ENCODE measurements around the gene COX7A2L.

COX7A2L gene

GRCh38 chr2:42378415-42378814 is 17.4 kb upstream of the COX7A2L start:
- no peak for FAIRE-seq
- TF ChIP-seq POLR2A (IDR thresholded peaks at IDR 0.05; ENCODE audit: low read depth, low read length) = no peak
- DNase-seq (ENCODE audit: insufficient read length, low spot score) = no peak

- TF ChIP-seq POLR2A (IDR thresholded peaks at IDR 0.05; ENCODE audit: low read depth, low read length) = no peak
- no peak for FAIRE-seq
- DNase-seq (ENCODE audit: insufficient read length, low spot score) = no peak
Measured at GRCh38 chr2:42376758-42377157, 15.7 kb upstream of the COX7A2L start.

GRCh38 chr2:42372474-42373200 is 11.6 kb upstream of the COX7A2L start:
- DNase-seq (ENCODE audit: insufficient read length, low spot score) = no peak
- no peak for FAIRE-seq

GRCh38 chr2:42371611-42372473 is 10.8 kb upstream of the COX7A2L start:
- no peak for FAIRE-seq
- no peak for DNase-seq (ENCODE audit: insufficient read length, low spot score)
- no peak for TF ChIP-seq POLR2A (IDR thresholded peaks at IDR 0.05; ENCODE audit: low read depth, low read length)

More at GRCh38 chr2:42372474-42373200, 11.6 kb upstream of the COX7A2L start:
- no peak for TF ChIP-seq POLR2A (IDR thresholded peaks at IDR 0.05; ENCODE audit: low read depth, low read length)

GRCh38 chr2:42369532-42370229 is 8.7 kb upstream of the COX7A2L start:
- FAIRE-seq (no peak), DNase-seq (ENCODE audit: insufficient read length, low spot score) (no peak)
- no peak for TF ChIP-seq POLR2A (IDR thresholded peaks at IDR 0.05; ENCODE audit: low read depth, low read length)

GRCh38 chr2:42368817-42369531 is 8.0 kb upstream of the COX7A2L start:
- FAIRE-seq (no peak), DNase-seq (ENCODE audit: insufficient read length, low spot score) (no peak)
- no peak for TF ChIP-seq POLR2A (IDR thresholded peaks at IDR 0.05; ENCODE audit: low read depth, low read length)

- FAIRE-seq = no peak
- no peak for DNase-seq (ENCODE audit: insufficient read length, low spot score)
- no peak for TF ChIP-seq POLR2A (IDR thresholded peaks at IDR 0.05; ENCODE audit: low read depth, low read length)
Measured at GRCh38 chr2:42367835-42368234, 6.8 kb upstream of the COX7A2L start.

GRCh38 chr2:42366411-42366810 is 5.4 kb upstream of the COX7A2L start:
- no peak for FAIRE-seq

GRCh38 chr2:42364658-42365057 is 3.6 kb upstream of the COX7A2L start:
- no peak for DNase-seq (ENCODE audit: insufficient read length, low spot score)
- TF ChIP-seq POLR2A (IDR thresholded peaks at IDR 0.05; ENCODE audit: low read depth, low read length) = no peak
- no peak for FAIRE-seq

More at GRCh38 chr2:42366411-42366810, 5.4 kb upstream of the COX7A2L start:
- TF ChIP-seq POLR2A (IDR thresholded peaks at IDR 0.05; ENCODE audit: low read depth, low read length) = no peak
- DNase-seq (ENCODE audit: insufficient read length, low spot score) = no peak

GRCh38 chr2:42363413-42363812 is 2.4 kb upstream of the COX7A2L start:
- no peak for TF ChIP-seq POLR2A (IDR thresholded peaks at IDR 0.05; ENCODE audit: low read depth, low read length)
- DNase-seq (ENCODE audit: insufficient read length, low spot score) (no peak), FAIRE-seq (no peak)

GRCh38 chr2:42361728-42362283 is 789 bp upstream of the COX7A2L start:
- TF ChIP-seq POLR2A (IDR thresholded peaks at IDR 0.05; ENCODE audit: low read depth, low read length) = no peak
- FAIRE-seq (no peak), DNase-seq (ENCODE audit: insufficient read length, low spot score) (no peak)

- FAIRE-seq (no peak), DNase-seq (ENCODE audit: insufficient read length, low spot score) (no peak)
- no peak for TF ChIP-seq POLR2A (IDR thresholded peaks at IDR 0.05; ENCODE audit: low read depth, low read length)
Measured at GRCh38 chr2:42360493-42360889, 526 bp downstream of the COX7A2L start.

- DNase-seq (ENCODE audit: insufficient read length, low spot score) (no peak), FAIRE-seq (no peak)
- no peak for TF ChIP-seq POLR2A (IDR thresholded peaks at IDR 0.05; ENCODE audit: low read depth, low read length)
Measured at GRCh38 chr2:42359965-42360483, 993 bp downstream of the COX7A2L start.

All from H54 (cell line).